CD4-positive, alpha-beta T cell (primary cell): ENCODE data around the gene TMEM40. TPM values are rescaled to one million over a fixed set of nuclear protein-coding genes. Genes with fewer than 3 reads are reported as not detected.

Source experiments
- ATAC-seq: fragments of 200-7000 bp; cut with Tn5 transposase; one replicate; pipeline ENCODE4 v1.10.0; 2022; ENCODE audit warnings: mild to moderate bottlenecking; ENCODE audit not compliant: poor library complexity
- CTCF ChIA-PET: fragments of 350-600 bp; sonication (Branson Sonifier 250); formaldehyde crosslinking; loops from one replicate; lab custom pipeline; 2021; ENCODE audit warnings: antibody characterized with exemption, inconsistent platforms; lab: Charles Lee
- POLR2A ChIA-PET: fragments of 350-600 bp; sonication (Branson Sonifier 250); formaldehyde crosslinking; loops from one replicate; lab custom pipeline; 2021; ENCODE audit warnings: antibody characterized with exemption, inconsistent platforms; lab: Charles Lee
- DNase-seq, 14 experiments: peaks; one replicate each; pipeline ENCODE4 v3.0.0-alpha.2; 2013 to 2020; ENCODE audit warnings: mixed read lengths in 2 of 14
- H3K27ac ChIP-seq, 2 donors: one replicate each; pipeline versions ENCODE4 v1.5.1 to v1.7.0; 2013; ENCODE audit warnings: low read length in 2 of 2, low read depth in 1 of 2, mild to moderate bottlenecking in 1 of 2
- H3K27me3 ChIP-seq, 2 experiments: 1 replicate in 1 of 2; 2 replicates in 1 of 2; pipeline versions ENCODE4 v1.6.1 to v1.7.0; 2013; ENCODE audit warnings: low read length in 2 of 2, control low read depth in 1 of 2, mild to moderate bottlenecking in 1 of 2, moderate library complexity in 1 of 2; ENCODE audit not compliant: insufficient read depth in 2 of 2, control insufficient read depth in 1 of 2
- H3K36me3 ChIP-seq: one replicate; pipeline ENCODE4 v1.6.1; 2013; ENCODE audit warnings: low read length, control low read depth; ENCODE audit not compliant: insufficient read depth
- H3K4me1 ChIP-seq: one replicate; pipeline ENCODE4 v1.6.1; 2013; ENCODE audit warnings: low read length, control low read depth; ENCODE audit not compliant: insufficient read depth
- H3K4me3 ChIP-seq: one replicate; pipeline ENCODE4 v1.5.1; 2013; ENCODE audit warnings: mild to moderate bottlenecking, low read length, moderate library complexity
- H3K9me3 ChIP-seq, 2 experiments: 1 replicate in 1 of 2; 2 replicates in 1 of 2; pipeline versions ENCODE4 v1.6.1 to v1.7.0; 2013; ENCODE audit warnings: low read length in 2 of 2, mild to moderate bottlenecking in 2 of 2, control low read depth in 1 of 2, moderate library complexity in 1 of 2; ENCODE audit not compliant: control insufficient read depth in 1 of 2, insufficient read depth in 1 of 2
- H3K27ac Mint-ChIP-seq: one replicate; pipeline ENCODE4 v1.8.0; 2020; ENCODE audit warnings: mixed read lengths
- H3K27me3 Mint-ChIP-seq: one replicate; pipeline ENCODE4 v1.8.0; 2021; ENCODE audit warnings: mixed read lengths
- H3K36me3 Mint-ChIP-seq: one replicate; pipeline ENCODE4 v1.8.0; 2021; ENCODE audit warnings: low read depth, mixed read lengths
- H3K4me1 Mint-ChIP-seq: one replicate; pipeline ENCODE4 v1.8.0; 2021; ENCODE audit warnings: low read depth, mixed read lengths
- H3K4me3 Mint-ChIP-seq: one replicate; pipeline ENCODE4 v1.8.0; 2020; ENCODE audit warnings: mild to moderate bottlenecking, mixed read lengths
- H3K9me3 Mint-ChIP-seq: one replicate; pipeline ENCODE4 v1.8.0; 2020; ENCODE audit warnings: mixed read lengths
- CTCF ChIP-seq: fragments of 200-600 bp; IDR thresholded peaks from one replicate; pipeline ENCODE4 v1.8.0; 2022; ENCODE audit warnings: antibody characterized with exemption, mild to moderate bottlenecking
- intact Hi-C, 2 experiments: fragments of 100-400 bp; cut with DNase I in 1 of 2; cut with micrococcal nuclease in 1 of 2; formaldehyde crosslinking; loops; one replicate each; pipeline versions ENCODE4 v1.15.1 to v1.9.0; 2023 to 2025; cut with DNase I, micrococcal nuclease
- total RNA-seq, 174 experiments: library from RNA in 2 of 174; stranded (reverse) in 2 of 174; gene quantifications; one replicate each; pipeline ENCODE4 v1.2.3 and lab custom pipeline; 2021 to 2026

The TMEM40 gene
- total RNA-seq, 2 experiments from 2014 or later: not detected

- no peaks in the 10 kb centered on the region for H3K27me3 ChIP-seq
- Mint-ChIP-seq H3K4me1 (no peaks in the 10 kb centered on the region), H3K27ac (no peak overlapping the region), H3K9me3 (no peaks in the 10 kb centered on the region), H3K4me3 (no peak overlapping the region), H3K27me3 (no peaks in the 10 kb centered on the region), H3K36me3 (no peaks in the 10 kb centered on the region)
- no peak for TF ChIP-seq CTCF
- intact Hi-C loops: no loop called here
- H3K36me3 ChIP-seq: no peaks in the 10 kb centered on the region
- ATAC-seq: no peak
- no peaks in the 10 kb centered on the region for H3K4me1 ChIP-seq
- H3K9me3 ChIP-seq: no peaks in the 10 kb centered on the region
- ChIA-PET POLR2A (no interaction called here), CTCF (no interaction called here)
- H3K4me3 ChIP-seq: no peak overlapping the region
- H3K27ac ChIP-seq: no peak overlapping the region
- DNase-seq: no peak
Observed at GRCh38 chr3:12727937-12728336, 31.1 kb downstream of the TMEM40 start.

GRCh38 chr3:12727481-12727880 lies 31.6 kb downstream of the TMEM40 start:
- DNase-seq (no peak), ATAC-seq (no peak)
- Histone ChIP-seq H3K4me3 (no peak overlapping the region), H3K4me1 (no peaks in the 10 kb centered on the region), H3K27ac (no peak overlapping the region), H3K36me3 (no peaks in the 10 kb centered on the region), H3K9me3 (no peaks in the 10 kb centered on the region), H3K27me3 (no peaks in the 10 kb centered on the region)
- H3K27ac Mint-ChIP-seq: no peak overlapping the region
- no peaks in the 10 kb centered on the region for H3K9me3 Mint-ChIP-seq
- H3K27me3 Mint-ChIP-seq: no peaks in the 10 kb centered on the region
- no peak overlapping the region for H3K4me3 Mint-ChIP-seq
- no peaks in the 10 kb centered on the region for H3K4me1 Mint-ChIP-seq
- no peaks in the 10 kb centered on the region for H3K36me3 Mint-ChIP-seq
- POLR2A ChIA-PET: no interaction called here
- intact Hi-C loops: no loop called here
- TF ChIP-seq CTCF: no peak
- CTCF ChIA-PET: no interaction called here

GRCh38 chr3:12725436-12725835 lies 33.6 kb downstream of the TMEM40 start:
- no peak for ATAC-seq
- H3K27ac Mint-ChIP-seq: no peak overlapping the region
- Histone ChIP-seq H3K4me1 (no peaks in the 10 kb centered on the region), H3K36me3 (no peaks in the 10 kb centered on the region), H3K4me3 (no peak overlapping the region), H3K27ac (no peak overlapping the region), H3K9me3 (no peaks in the 10 kb centered on the region), H3K27me3 (no peaks in the 10 kb centered on the region)
- DNase-seq: no peak
- no peaks in the 10 kb centered on the region for H3K9me3 Mint-ChIP-seq
- ChIA-PET CTCF (interaction anchor here (0.6 kb wide), 1 partner anchor 61 kb away, joined by 3 read pairs; no protein-coding TSS in a partner anchor), POLR2A (interaction anchor here (0.6 kb wide), 1 partner anchor 302 kb away, joined by 3 read pairs; no protein-coding TSS in a partner anchor)
- H3K36me3 Mint-ChIP-seq: no peaks in the 10 kb centered on the region
- intact Hi-C loops: no loop called here
- no peak overlapping the region for H3K4me3 Mint-ChIP-seq
- no peak for TF ChIP-seq CTCF
- H3K4me1 Mint-ChIP-seq: peaks cover under 1% of the 10 kb centered on the region
- no peaks in the 10 kb centered on the region for H3K27me3 Mint-ChIP-seq
